ENCODE data around the gene HSPB6.

Gene HSPB6

DNA sequence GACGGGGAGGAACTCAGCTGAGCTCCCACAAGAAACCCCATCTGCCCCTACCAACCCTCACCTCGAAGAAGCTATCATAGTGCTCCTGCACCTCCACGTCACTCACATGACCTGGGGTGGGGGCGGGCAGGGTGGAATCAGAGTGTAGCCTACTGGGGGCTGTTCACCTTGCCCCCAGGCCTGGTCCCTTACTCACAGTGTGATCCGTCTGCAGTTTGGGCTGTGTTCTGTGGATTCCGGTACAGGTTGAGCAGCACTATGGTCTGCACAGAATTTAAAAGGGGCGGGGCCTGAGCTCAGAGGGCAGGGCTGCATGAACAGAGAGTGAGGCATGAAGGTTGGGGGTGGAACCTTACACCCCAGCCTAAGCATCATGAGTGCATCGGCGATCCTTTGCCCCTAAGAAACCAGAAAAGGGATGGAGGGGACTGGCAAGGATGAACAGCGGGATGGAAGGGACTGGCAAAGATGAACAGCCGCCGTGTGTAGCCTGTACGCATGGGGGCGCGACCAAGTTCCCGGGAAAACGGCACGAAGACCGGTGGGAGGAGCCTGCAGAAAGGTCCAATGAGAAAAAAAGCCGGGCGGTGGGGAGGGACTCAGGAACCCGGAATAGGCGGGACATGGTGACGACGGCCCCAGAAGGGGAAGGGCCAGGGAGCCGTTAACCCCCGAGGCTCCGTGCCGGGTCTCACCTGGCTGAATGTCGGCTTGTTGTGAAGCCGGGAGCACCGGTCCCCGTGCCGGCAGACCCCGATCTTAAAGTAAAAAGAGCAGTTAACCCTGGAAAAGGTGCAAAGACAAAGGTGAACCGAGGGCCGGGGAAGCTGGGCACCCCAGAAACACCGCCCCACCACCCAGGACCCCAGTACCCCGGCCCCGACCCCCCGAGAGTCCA lies 12.2 kb downstream of the HSPB6 start:
- peak; percentile 93 to 96 for DNase-seq

DNA sequence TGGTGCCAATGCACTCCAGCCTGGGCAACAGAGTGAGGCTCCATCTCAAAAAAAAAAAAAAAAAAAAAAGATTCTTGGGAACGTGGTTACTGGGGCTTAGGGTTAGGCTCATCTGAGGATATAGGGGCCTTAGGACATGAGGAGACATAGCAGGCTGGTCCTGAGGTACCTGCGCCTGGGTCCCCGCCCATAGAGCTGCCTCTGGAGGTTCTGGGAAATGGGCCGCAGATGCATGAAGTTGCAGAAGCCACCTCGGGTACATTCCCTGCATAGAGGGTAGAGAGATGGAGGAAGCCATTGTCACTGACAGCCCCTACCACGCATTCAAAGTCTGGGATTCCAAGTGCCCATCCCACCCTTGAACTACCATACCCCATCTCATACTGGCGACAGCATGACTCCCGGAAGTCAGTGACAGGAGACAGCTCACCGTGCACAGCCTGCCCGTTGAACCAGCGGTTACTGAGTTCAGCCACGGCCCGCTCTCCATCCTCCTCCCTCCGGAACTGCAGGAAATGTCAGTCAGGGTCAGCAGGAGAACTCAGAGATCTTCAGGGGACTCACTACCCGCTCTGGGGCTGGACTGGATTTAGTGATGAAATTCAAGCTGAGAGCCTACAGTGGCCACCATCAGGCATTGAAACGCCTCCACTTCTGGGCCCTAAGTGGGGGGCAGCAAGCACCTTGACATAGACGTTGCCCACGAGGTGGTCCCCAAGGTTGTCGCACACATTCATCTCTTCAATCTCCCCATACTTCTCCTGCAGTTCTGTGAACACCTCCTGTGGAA lies 13.0 kb downstream of the HSPB6 start:
- no peak for DNase-seq

DNA sequence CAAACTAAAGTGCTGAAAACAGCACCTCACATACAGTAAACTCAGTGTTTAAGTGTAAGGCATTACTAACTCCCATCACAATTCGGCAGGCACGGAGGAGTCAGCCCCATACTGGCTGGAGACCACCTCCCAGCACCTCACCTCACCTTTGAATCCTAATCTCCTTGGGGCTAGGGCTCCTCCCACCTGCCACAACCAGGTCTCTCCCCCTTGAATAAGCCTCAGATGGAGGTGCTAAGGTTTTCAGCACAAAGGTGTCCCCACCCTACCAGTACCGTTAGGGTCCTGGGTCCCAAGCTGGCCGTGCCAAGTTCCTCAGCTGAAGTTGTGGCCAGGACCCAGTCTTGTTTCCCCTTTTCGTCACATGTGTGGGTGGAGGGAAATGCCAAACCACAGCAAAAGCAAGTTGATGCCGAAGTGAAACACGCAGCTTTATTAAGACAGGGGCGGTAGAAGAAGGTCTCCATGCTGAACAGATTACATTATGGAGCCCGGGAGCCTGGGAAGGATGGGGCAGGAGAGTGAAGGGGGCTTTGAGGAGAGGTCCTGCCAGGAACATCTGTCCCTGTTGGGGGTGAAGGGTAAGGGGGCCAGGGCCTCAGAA lies 14.6 kb downstream of the HSPB6 start, which contains the start of gene IGFLR1:
IGFLR1 (minus strand) TSS at position 332 of the 604 bp plus-strand sequence. CDS start 1,272 bp downstream, outside the sequence.
- no peak for DNase-seq

DNA sequence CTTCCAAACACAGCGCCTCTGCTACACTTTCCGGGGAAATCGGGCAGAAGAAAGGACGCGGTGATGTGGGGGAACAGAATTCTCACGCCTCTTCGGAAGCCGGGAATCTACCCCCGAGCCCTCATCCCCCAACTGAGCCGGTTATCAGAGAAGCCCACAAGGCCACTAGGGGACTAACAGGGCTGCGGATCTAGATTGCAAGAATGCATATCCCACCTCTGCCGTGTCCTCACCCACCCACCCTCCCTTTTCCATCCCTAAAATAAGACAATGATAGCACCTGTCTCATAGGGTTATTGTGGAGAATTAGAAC lies 15.7 kb downstream of the HSPB6 start:
- no peak for DNase-seq

DNA sequence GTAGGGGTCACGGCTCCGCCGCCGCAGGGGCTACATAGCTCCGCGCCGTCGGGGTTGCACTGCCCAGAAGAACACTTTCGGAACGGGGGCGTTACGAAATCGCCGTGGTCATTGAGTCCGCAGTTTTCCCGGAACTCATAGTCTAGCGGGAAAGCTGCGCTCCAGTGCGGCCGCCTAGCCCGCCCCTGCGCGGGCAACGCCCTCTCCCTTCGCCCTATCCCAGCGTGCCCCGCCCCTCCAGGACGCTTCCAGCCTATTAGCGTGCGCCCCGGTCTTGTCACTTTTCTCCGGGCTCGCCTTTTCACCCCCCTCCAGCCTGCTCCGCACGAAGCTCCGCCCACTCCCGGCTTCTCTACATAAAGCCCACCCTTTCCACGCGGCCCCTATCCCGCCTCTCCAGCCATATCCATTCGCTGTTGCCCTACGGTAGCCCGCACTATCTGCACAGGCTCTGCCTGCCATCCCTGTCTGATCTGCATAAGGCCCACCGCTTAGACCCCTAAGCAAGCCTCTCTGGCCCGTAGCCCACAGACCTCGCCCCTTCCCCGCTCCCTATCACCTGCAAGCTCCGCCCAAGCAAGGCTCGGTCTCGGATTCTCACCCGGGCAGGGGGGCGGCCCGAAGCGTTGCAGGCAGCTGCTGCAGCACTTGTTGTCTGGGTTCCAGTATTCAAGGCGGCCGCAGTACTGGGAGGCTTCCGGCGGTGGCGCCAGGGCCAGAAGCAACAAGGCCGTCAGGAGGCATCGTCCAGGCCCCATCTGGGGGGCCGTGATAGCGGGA lies 16.2 kb downstream of the HSPB6 start:
- peak; percentile 96 to 97 for DNase-seq

DNA sequence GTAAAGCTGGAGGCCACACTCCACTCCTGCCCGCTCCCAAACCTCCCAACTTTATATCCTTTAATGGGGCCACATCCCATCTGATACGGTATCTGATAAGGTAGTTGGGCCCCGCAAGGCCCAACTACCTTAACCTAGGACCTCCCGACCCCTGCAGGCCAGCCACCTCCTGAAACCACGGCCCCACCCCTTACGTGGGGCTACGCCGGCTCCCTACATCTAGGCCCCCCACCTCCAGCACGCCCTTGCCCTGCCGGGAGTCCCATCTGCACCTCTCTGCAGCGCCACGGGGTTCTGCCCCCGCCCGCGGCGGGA lies 16.8 kb downstream of the HSPB6 start:
- DNase-seq = no peak

DNA sequence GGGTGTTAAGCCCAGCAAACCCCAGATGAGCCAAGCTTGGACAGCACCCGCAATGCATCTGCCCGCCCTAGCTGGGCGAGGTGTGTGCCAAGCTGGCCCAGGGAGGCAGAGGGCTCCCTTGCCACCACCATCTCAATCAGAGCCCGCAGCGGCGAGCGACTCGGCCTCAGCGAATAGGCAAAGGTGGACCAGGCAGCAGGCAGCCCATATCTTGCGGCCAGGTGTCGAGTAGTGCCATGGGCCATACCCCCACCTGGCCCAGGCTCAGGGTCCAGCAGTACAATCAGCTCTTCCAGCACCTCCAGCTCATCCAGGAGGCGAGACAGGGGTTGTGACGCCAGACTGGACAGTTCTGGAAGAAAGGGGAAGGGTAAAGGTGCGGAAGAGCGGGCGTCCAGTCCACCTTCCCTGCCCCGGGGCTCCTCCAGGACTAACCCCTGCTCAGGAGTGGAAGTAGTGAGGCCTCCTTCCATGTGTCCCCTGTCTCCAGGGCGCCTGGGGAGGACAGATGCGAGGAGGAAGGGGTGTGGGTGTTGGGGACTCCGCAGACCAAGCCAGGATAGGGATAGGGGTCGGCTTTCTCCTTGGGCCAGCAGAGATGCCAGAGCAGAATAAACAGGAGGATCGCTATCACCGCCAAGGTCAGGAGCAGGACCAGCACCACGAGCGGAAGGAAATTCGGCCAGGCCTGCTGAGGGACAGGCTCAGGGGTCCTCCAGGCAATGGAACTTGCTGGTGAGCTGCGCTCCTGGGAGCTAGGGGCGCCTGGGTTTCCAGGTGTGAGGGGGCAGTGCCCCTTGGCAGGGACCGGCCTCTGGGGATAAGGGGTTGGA lies 17.3 kb downstream of the HSPB6 start:
- DNase-seq = no peak

DNA sequence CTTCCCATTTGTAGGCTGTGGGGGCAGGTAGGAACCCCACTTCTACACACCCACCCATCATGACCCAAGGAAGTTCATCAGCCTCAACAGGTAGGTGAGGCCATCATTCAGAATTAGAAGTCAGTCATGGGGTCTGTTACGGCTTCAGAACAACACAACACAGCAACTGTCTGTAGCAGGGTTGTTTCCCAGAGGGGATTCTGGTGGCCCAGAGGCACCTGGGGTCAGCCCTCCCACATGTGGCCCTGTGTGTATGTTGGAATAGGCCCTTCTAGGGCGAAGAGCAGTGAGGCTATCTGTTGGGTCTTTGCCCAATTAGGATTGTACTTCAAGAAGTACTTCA lies 18.0 kb downstream of the HSPB6 start:
- no peak for DNase-seq

DNA sequence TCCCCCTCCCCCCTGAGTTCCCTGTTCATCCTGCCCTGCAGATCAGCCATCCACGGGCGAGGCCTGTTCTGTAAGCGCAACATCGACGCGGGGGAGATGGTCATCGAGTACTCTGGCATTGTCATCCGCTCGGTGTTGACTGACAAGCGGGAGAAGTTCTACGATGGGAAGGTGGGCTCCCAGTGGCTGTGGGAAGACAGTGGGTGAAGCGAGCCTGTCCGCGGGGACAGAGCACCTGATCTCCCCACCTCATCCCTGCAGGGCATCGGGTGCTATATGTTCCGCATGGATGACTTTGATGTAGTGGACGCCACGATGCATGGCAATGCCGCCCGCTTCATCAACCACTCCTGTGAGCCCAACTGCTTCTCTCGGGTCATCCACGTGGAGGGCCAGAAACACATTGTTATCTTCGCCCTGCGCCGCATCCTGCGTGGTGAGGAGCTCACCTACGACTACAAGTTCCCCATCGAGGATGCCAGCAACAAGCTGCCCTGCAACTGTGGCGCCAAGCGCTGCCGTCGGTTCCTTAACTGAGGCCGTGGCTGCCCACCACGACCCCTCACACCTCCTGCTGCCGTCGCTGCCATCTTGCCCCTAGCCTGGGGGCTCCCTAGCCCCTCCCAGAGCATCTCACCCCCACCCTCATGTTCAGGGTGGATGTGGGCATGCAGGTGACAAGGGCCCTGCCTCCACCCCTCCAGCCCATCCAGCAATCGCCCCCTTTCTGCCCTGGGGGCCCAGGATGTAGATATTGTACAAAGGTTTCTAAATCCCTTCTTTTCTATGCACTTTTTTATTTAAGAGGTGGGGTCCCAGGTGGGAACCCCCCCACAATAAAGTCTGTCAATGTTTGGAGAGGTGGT lies 18.6 kb downstream of the HSPB6 start:
- DNase-seq = no peak

DNA sequence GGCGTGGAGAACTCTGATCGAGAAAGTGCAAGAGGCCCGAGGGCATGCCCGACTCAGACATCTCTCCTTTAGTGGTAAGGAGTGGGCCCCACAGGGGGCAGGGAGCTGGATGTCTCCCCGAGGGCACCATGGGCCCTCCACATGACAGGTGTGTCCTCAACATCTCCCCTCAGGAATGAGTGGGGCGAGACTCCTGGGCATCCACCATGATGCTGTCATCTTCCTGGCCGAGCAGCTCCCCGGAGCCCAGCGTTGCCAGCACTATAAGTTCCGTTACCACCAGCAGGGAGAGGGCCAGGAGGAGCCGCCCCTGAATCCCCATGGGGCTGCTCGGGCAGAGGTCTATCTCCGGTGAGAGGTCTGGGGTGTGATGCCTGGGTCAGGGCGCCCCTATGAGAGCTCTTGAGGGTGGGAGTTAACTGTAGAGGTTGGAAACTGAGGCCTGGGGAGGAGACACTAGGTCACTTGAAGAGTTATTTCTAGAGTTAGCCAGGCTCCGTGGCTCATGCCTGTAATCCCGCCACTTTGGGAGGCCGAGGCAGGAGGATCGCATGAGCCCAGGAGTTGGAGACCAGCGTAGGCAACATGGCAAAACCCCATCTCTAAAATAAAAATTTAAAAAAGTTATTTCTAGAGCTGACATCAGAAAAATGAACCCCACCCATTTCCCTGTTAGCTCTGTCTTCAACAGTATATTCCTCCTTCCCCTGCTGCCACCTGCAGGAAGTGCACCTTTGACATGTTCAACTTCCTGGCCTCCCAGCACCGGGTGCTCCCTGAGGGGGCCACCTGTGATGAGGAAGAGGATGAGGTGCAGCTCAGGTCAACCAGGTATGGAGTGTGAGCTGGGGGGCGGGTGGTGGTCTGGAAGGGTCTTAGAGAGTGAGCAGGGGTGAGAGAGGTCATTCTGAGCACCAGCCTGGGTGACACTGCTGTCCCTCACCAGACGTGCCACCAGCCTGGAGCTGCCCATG lies 19.6 kb downstream of the HSPB6 start:
- no peak for DNase-seq

DNA sequence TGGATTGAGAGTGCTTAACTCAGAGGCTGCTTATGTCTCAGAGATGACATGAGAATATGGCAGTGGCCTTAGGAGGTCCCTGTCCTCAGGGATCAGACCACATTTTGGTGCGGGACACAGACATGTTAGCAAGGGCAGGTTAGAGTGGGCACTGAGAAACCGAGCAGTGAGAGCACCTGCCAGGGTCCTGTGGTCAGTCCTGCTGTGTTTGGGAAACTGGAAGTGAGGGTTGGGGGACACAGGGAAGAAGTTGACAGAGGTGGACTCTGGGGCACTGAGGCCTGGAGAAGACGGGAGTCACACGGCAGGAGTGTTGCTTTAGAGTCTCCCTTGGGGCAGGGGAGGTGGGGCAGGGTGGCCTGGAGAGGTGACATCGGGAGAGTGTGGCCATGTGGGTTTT lies 21.9 kb downstream of the HSPB6 start:
- no peak for DNase-seq

DNA sequence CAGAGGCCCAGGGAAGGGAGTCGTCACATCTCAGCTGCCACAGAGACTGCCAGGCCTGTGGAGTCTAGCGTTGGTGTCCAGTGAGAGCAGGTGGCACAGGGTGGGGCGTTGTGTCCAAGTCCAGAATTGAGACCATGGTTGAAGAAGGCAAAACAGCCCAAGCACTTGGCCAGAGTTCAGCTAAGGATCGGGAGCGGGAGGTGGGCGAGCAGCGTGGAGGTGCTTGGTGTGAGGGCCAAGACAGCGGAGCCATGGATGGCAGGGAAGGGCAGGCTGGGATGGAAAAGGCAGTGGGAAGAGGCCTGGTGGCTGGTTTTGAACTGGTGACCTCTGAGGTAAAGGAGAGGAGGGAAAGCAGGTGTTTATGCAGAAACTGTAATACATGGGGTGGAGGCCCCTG lies 22.6 kb downstream of the HSPB6 start:
- DNase-seq = no peak

DNA sequence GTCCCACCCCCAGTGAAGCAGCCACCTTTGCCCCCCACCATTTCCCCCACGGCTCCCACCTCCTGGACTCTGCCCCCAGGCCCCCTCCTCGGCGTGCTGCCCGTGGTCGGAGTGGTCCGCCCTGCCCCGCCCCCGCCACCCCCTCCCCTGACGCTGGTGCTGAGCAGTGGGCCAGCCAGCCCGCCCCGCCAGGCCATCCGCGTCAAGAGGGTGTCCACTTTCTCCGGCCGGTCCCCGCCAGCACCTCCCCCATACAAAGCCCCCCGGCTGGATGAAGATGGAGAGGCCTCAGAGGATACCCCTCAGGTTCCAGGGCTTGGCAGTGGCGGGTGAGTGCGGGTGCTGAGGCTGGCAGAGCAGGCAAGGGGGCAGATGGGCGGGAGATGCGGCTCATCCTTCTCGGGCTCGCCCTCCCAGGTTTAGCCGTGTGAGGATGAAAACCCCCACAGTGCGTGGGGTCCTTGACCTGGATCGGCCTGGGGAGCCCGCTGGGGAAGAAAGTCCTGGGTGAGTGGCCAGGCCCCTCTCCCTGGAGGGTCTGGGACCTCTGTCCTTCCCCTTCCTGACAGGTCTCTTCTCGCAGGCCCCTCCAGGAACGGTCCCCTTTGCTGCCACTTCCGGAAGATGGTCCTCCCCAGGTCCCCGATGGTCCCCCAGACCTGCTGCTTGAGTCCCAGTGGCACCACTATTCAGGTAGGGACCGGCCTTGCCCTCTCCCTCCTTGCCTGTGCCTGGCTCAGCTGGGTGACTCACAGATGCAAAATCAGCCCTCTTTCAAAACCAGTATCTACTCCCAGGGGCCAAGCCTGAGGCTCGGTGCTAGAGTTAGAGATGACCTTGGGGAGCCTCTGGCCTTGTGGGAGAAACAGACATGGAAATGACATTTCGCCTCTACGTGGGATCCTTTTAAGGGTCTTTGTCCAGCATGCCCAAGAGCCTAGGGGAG lies 23.4 kb downstream of the HSPB6 start:
- no peak for DNase-seq

DNA sequence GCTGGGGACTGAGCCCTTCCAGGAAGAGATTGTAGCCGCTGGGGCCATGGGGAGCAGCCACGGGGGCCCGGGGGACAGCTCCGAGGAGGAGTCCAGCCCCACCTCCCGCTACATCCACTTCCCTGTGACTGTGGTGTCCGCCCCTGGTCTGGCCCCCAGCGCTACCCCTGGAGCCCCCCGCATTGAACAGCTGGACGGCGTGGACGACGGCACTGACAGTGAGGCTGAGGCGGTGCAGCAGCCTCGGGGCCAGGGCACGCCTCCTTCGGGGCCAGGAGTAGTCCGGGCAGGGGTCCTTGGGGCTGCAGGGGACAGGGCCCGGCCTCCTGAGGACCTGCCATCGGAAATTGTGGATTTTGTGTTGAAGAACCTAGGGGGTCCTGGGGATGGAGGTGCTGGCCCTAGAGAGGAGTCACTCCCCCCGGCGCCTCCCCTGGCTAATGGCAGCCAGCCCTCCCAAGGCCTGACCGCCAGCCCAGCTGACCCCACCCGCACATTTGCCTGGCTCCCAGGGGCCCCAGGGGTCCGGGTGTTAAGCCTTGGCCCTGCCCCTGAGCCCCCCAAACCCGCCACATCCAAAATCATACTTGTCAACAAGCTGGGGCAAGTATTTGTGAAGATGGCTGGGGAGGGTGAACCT lies 24.2 kb downstream of the HSPB6 start:
- no peak for DNase-seq

DNA sequence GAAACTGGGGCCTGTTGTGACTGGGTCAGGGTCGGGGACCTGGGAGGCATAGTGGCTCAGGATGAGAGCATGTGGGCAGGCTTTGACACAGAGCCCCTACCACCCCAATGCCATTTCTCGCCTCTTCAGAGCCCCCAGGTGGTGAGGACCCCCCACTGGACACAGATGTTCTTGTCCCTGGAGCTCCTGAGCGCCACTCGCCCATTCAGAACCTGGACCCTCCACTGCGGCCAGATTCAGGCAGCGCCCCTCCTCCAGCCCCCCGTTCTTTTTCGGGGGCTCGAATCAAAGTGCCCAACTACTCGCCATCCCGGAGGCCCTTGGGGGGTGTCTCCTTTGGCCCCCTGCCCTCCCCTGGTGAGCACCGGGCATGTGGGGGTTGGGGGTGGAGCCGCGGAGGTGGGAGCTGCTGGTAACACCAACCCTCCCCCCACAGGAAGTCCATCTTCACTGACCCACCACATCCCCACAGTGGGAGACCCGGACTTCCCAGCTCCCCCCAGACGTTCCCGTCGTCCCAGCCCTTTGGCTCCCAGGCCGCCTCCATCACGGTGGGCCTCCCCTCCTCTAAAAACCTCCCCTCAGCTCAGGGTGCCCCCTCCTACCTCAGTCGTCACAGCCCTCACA lies 24.9 kb downstream of the HSPB6 start:
- no peak for DNase-seq

DNA sequence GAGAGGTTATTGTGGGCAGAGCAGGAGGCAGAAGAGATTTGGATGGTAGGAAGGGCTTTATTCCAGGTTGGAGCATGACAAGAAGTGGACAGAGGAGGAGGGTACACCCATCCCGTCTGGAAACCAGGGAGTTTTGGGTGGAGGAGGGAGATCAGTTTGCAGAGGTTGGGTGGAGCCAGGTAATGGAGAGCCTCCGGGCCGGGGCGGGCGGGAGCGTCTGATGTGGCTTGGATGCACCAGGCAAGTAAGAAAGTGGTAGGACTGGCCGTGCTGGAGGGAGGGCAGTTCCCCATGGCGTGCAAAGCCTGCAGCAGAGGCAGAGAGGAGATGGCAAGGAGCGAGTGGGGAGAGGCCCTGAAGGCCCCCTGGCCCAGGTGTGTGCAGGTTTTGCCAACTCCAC lies 25.5 kb downstream of the HSPB6 start:
- no peak for DNase-seq

DNA sequence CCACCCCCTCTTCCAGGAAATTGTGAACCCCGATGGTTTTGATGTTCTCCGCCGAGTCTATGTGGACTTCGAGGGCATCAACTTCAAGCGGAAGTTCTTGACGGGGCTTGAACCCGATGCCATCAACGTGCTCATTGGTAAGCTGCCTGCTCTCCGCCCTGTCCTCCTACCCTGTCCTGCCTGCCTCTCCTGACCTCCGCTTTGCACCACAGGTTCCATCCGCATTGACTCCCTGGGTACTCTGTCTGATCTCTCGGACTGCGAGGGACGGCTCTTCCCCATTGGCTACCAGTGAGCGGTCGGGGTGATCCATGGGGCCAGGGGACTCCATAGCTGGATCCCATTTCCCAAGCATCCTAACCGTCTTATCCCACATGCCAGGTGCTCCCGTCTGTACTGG lies 26.5 kb downstream of the HSPB6 start:
- DNase-seq = no peak

DNA sequence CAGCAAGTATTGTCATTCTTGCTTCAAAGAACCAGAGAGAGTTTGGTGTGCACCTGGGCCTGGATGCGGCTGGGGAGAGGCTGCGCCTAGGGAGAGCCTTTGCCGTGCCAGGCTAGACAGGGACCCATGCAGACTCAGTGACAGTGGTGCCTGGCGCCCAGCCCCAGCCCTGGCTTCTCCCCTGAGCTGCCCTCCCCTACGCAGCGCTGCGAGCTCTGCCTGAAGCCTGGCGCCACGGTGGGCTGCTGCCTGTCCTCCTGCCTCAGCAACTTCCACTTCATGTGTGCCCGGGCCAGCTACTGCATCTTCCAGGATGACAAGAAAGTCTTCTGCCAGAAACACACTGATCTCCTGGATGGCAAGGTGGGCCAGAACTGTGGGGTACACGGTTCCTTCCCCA lies 27.1 kb downstream of the HSPB6 start:
- no peak for DNase-seq

Measured in NCI-H2081 (cell line).